Left hindlimb (tissue), 1 donor: Measurements from ENCODE around the gene TAS2R14.

ENCODE experiments used
- DNase-seq: peaks from one replicate; pipeline ENCODE4 v3.0.0-alpha.2; 2018

The TAS2R14 gene

DNA sequence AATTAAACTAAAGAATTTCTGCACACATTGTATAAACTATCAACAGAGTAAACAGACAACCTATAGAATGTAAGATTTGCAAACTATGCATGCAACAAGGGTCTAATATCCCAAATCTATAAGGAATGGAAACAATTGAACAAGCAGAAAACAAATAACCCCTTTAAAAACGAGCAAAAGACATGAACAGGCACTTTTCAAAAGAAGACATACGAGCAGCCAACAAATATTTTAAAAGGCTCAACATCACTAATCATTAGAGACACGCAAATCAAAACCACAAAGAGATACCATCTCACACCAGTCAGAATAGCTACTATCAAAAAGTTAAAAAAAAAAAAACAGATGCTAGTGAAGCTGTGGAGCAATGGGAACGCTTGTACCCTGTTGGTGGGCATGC lies 34.4 kb downstream of the TAS2R14 start:
- no peak for DNase-seq

DNA sequence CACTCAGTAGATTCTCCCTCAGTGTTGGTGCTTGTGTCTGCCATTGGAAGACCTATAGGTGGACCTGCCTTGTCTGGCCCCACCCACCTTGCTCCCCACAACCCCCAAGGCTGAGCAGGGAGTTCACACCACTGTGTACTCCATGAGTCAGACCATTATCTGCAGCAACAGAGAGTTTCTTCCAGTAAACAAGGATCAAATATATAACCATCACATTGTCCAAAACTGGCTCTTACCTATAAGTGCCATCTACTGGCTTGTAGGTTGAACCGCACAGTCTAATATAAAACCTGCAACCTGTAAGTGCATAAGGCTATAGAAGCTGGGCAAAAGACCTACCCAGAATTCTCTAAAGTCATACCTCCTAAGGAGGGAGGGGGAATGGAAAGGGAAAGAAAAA lies 37.6 kb downstream of the TAS2R14 start:
- no peak for DNase-seq

DNA sequence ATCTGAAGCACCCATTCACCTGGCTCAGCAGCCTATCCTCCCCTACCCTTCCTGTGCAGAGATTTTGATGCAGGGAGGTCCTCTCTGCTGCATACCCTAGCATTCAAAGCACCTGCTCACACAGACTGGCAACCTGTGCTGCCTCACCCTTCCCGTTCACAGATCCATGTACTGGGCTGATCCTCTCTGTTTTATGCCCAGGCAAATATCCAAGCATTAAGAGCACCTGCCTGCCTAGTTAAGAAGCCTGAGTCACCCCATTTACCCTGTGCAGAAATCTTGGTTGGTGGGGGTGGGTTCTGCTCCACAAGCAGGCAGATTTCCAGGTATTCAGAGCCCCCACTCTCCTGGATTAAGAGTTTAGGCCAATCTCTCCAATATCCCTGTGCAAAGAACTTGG lies 38.1 kb downstream of the TAS2R14 start:
- DNase-seq = no peak

DNA sequence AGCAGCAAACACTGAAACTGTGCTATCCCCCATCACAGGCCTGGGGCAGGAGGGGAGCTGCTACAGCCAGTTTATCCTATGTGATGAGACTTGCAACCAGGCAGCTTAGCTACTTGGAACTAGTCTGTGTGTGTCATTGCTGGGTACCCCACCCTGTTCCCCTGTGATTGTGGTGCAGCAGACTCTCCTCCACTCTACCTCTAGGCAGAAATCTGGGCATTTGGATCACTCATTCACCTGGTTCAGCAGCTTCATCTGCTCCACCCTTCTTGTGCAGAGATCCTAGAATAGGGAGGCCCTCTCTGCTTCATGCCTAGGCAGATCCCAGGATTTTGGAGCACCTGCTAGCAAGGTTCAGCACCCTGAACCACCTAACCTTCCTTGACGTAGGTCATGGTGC lies 38.5 kb downstream of the TAS2R14 start:
- no peak for DNase-seq

DNA sequence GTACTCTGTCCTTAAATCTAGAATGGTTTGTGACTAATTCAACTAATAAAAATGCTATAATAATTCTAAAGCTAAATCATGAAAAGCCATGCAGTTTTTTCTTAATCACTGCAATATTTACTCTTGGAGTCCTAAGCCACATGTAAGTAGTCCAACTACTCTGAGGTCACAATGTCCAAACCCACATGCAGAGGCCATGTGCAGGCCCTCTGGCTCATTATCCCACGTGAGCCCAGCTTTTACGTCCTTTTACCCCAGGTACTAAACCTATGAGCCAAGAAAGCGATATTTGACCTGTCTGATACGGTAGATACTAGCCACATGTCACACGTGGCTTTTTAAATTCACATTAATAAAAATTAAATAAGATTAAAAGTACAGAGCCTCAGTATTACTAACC lies 42.2 kb downstream of the TAS2R14 start:
- DNase-seq = no peak

DNA sequence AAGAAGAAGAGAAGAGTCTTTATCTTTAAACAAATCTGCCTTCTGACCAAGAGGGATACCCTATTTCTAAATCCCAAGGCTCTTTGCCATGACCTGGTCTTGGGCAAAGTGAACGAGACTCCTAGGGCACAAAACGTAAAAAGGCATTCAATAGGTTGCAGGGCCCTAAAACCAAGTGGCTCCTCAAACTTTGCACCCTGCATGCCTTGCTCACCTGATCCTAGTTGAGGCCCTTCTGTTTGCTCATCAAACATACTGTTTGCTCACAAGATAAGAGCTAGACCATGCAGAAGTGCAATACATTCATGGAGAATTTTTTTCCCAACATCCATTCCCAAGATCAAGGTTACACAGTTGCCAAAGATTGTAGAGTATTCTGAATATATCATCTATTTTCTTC lies 47.1 kb downstream of the TAS2R14 start:
- no peak for DNase-seq

DNA sequence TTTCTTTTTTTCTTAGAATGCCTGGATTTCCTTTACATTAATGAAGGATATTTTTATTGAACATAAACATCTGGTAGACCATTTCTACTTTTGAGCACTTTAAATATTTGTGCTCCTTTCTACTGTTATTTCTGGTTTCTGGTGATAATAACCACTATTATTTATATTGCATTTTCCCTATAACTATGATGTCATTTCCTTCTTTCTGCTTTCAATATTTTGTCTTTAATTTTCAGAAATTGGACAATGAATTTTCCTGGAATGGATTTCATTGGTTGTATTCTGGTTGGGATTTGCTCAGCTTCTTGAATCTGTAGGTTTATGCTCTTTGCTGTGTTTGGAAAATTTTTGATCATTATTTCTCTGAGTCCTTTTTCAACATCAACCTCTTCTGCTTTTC lies 49.8 kb downstream of the TAS2R14 start:
- no peak for DNase-seq
